Urinary bladder (tissue), 4 donors: Measurements from ENCODE around the gene PSTPIP2. TPM values are rescaled to one million over a fixed set of nuclear protein-coding genes. Genes with fewer than 3 reads are reported as not detected.
"Not testable (repeated sequence)": the region's sequence is repeated elsewhere in the genome, so short reads cannot be mapped to it uniquely, and the experiment has no call there.

Experiments used
- DNase-seq: peaks from one replicate; pipeline ENCODE4 v3.0.0-alpha.2; 2015; ENCODE audit errors: extremely low spot score
- H3K27ac ChIP-seq: one replicate; pipeline ENCODE4 v1.5.1; 2013; ENCODE audit warnings: low read depth, mild to moderate bottlenecking, moderate library complexity
- H3K36me3 ChIP-seq: one replicate; pipeline ENCODE4 v1.6.1; 2013; ENCODE audit warnings: mild to moderate bottlenecking, moderate library complexity; ENCODE audit not compliant: insufficient read depth
- H3K4me1 ChIP-seq: one replicate; pipeline ENCODE4 v1.6.1; 2013; ENCODE audit warnings: mild to moderate bottlenecking, moderate library complexity; ENCODE audit not compliant: insufficient read depth
- H3K4me3 ChIP-seq: one replicate; pipeline ENCODE4 v1.5.1; 2013; ENCODE audit warnings: low read depth, low read length
- WGBS: extraction: QIAGEN DNeasy Blood & Tissue Kit; methylation state at CpG from one replicate; pipeline ENCODE4 v1.1.7; 2013; 5-methylcytosine and 5-hydroxymethylcytosine counted together
- polyA plus RNA-seq: library from polyadenylated mRNA; stranded (reverse); fragments of 200-250 nt; gene quantifications from one replicate; pipeline ENCODE4 v1.2.3, GENCODE V29; 2013
- total RNA-seq: library from RNA; depleted of rRNA; stranded (reverse); fragments of >200 nt; gene quantifications from one replicate; pipeline ENCODE4 v1.2.3, GENCODE V29; 2014
- donor health status: healthy with polysubstance abuse.
- donor health status: healthy.

PSTPIP2 gene
- total and polyA plus RNA-seq, 2 donors = 4.7 to 7.2 TPM

- no peaks in the 10 kb centered on the region for H3K36me3 ChIP-seq
- no peak overlapping the region for H3K27ac ChIP-seq
- peak; percentile 10 for DNase-seq
- no peaks in the 10 kb centered on the region for H3K4me1 ChIP-seq
- 31% methylated on average over 5 of the region's 5 CpGs for WGBS
- H3K4me3 ChIP-seq = no peak overlapping the region
Measured at GRCh38 chr18:45974088-45974536, 97.9 kb downstream of the PSTPIP2 start.

GRCh38 chr18:45967007-45967706 lies 104.9 kb downstream of the PSTPIP2 start, which contains the start of gene EPG5:
EPG5 (minus strand) TSS chr18:45967329; CDS start chr18:45967239, 90 bp downstream.
- WGBS = under 1% methylated on average over 50 of the region's 50 CpGs
- peak within 1 kb of the TSS; percentile 71 for H3K27ac ChIP-seq
- H3K4me3 ChIP-seq = peak within 1 kb of the TSS; percentile 85
- peak; percentile 93 for DNase-seq
- H3K36me3 ChIP-seq = no peaks in the 10 kb centered on the region
- peaks cover 2% of the 10 kb centered on the region for H3K4me1 ChIP-seq

- not testable (repeated sequence) for DNase-seq, H3K4me3 ChIP-seq, H3K4me1 ChIP-seq, H3K36me3 ChIP-seq, H3K27ac ChIP-seq
- WGBS = 97% methylated on average over 5 of the region's 5 CpGs
Measured at GRCh38 chr18:45964913-45965312, 107.1 kb downstream of the PSTPIP2 start.

GRCh38 chr18:45962866-45963265 lies 109.2 kb downstream of the PSTPIP2 start:
- 88% methylated on average over 5 of the region's 5 CpGs for WGBS
- no peak for DNase-seq
- peaks cover 2% of the 10 kb centered on the region for H3K36me3 ChIP-seq
- no peak overlapping the region for H3K27ac ChIP-seq
- no peak overlapping the region for H3K4me3 ChIP-seq
- peaks cover 2% of the 10 kb centered on the region for H3K4me1 ChIP-seq

- Histone ChIP-seq H3K4me3 (no peak overlapping the region), H3K27ac (no peak overlapping the region), H3K36me3 (peaks cover 2% of the 10 kb centered on the region), H3K4me1 (peaks cover 2% of the 10 kb centered on the region)
- WGBS = 72% methylated on average over 2 of the region's 2 CpGs
- no peak for DNase-seq
Measured at GRCh38 chr18:45962461-45962860, 109.6 kb downstream of the PSTPIP2 start.

GRCh38 chr18:45959484-45959883 lies 112.6 kb downstream of the PSTPIP2 start:
- H3K4me1 ChIP-seq, H3K4me3 ChIP-seq, H3K27ac ChIP-seq, H3K36me3 ChIP-seq, DNase-seq: not testable (repeated sequence)
- WGBS = 97% methylated on average over 7 of the region's 7 CpGs

GRCh38 chr18:45958730-45959129 lies 113.3 kb downstream of the PSTPIP2 start:
- DNase-seq = no peak
- no peak overlapping the region for H3K4me3 ChIP-seq
- no peaks in the 10 kb centered on the region for H3K4me1 ChIP-seq

GRCh38 chr18:45958027-45958426 lies 114.0 kb downstream of the PSTPIP2 start:
- H3K4me3 ChIP-seq = no peak overlapping the region
- no peak overlapping the region for H3K27ac ChIP-seq
- 97% methylated on average over 2 of the region's 2 CpGs for WGBS
- peaks cover 4% of the 10 kb centered on the region for H3K36me3 ChIP-seq
- no peak for DNase-seq
- H3K4me1 ChIP-seq = no peaks in the 10 kb centered on the region

More at GRCh38 chr18:45958730-45959129, 113.3 kb downstream of the PSTPIP2 start:
- peaks cover 4% of the 10 kb centered on the region for H3K36me3 ChIP-seq
- H3K27ac ChIP-seq = no peak overlapping the region

- Histone ChIP-seq H3K36me3 (peaks cover 4% of the 10 kb centered on the region), H3K27ac (no peak overlapping the region), H3K4me1 (no peaks in the 10 kb centered on the region), H3K4me3 (no peak overlapping the region)
- no peak for DNase-seq
Measured at GRCh38 chr18:45957100-45957499, 115.0 kb downstream of the PSTPIP2 start.

- Histone ChIP-seq H3K4me3 (no peak overlapping the region), H3K4me1 (no peaks in the 10 kb centered on the region), H3K36me3 (peaks cover 2% of the 10 kb centered on the region), H3K27ac (no peak overlapping the region)
- WGBS = 90% methylated on average over 7 of the region's 7 CpGs
- DNase-seq = no peak
Measured at GRCh38 chr18:45954070-45954934, 117.8 kb downstream of the PSTPIP2 start.

GRCh38 chr18:45951016-45951714 lies 120.9 kb downstream of the PSTPIP2 start:
- Histone ChIP-seq H3K36me3 (peaks cover 10% of the 10 kb centered on the region), H3K4me3 (no peak overlapping the region), H3K27ac (no peak overlapping the region), H3K4me1 (no peaks in the 10 kb centered on the region)
- DNase-seq = no peak
- WGBS = 95% methylated on average over 4 of the region's 4 CpGs

GRCh38 chr18:45945669-45946068 lies 126.4 kb downstream of the PSTPIP2 start:
- no peak overlapping the region for H3K4me3 ChIP-seq
- H3K27ac ChIP-seq = no peak overlapping the region
- H3K4me1 ChIP-seq = no peaks in the 10 kb centered on the region
- WGBS = 80% methylated on average over 5 of the region's 5 CpGs
- no peak for DNase-seq
- peaks cover 15% of the 10 kb centered on the region for H3K36me3 ChIP-seq

- Histone ChIP-seq H3K27ac (no peak overlapping the region), H3K4me1 (no peaks in the 10 kb centered on the region), H3K36me3 (peaks cover 6% of the 10 kb centered on the region), H3K4me3 (no peak overlapping the region)
- 91% methylated on average over 2 of the region's 2 CpGs for WGBS
- no peak for DNase-seq
Measured at GRCh38 chr18:45940724-45941123, 131.3 kb downstream of the PSTPIP2 start.
